Activated naive CD4-positive, alpha-beta T cell treated with anti-CD3 and anti-CD28 coated beads for 36 hours (primary cell): Measurements from ENCODE around the gene OR52I1. TPM values are rescaled to one million over a fixed set of nuclear protein-coding genes. Genes with fewer than 3 reads are reported as not detected.

Experiments
- CTCF ChIA-PET: fragments of 350-600 bp; sonication (Branson Sonifier 250); formaldehyde crosslinking; loops from one replicate; lab custom pipeline; 2021; ENCODE audit warnings: antibody characterized with exemption; lab: Charles Lee
- DNase-seq: peaks from one replicate; pipeline ENCODE4 v3.0.0-alpha.2; 2020
- H3K27ac Mint-ChIP-seq: one replicate; pipeline ENCODE4 v1.8.0; 2021; ENCODE audit warnings: mild to moderate bottlenecking, mixed read lengths
- H3K27me3 Mint-ChIP-seq: one replicate; pipeline ENCODE4 v1.8.0; 2021; ENCODE audit warnings: low read depth, mixed read lengths
- H3K36me3 Mint-ChIP-seq: one replicate; pipeline ENCODE4 v1.8.0; 2021; ENCODE audit warnings: low read depth, mixed read lengths
- H3K4me1 Mint-ChIP-seq: one replicate; pipeline ENCODE4 v1.8.0; 2021; ENCODE audit warnings: low read depth, mixed read lengths
- H3K4me3 Mint-ChIP-seq: one replicate; pipeline ENCODE4 v1.8.0; 2021; ENCODE audit warnings: mild to moderate bottlenecking, moderate library complexity, mixed read lengths
- H3K9me3 Mint-ChIP-seq: one replicate; pipeline ENCODE4 v1.8.0; 2021; ENCODE audit warnings: mixed read lengths
- intact Hi-C: fragments of 100-400 bp; cut with micrococcal nuclease; formaldehyde crosslinking; loops from one replicate; pipeline ENCODE4 v1.15.1; 2023
- total RNA-seq, 2 experiments: library from RNA; stranded (reverse); gene quantifications; one replicate each; pipeline ENCODE4 v1.2.3, GENCODE V29; 2021

The OR52I1 gene
- total RNA-seq, 2 experiments from 2014 or later, result not detected

- Mint-ChIP-seq H3K36me3 (no peaks in the 10 kb centered on the region), H3K4me1 (peaks cover 5% of the 10 kb centered on the region), H3K4me3 (no peak overlapping the region), H3K9me3 (no peaks in the 10 kb centered on the region), H3K27me3 (peaks cover 5% of the 10 kb centered on the region), H3K27ac (no peak overlapping the region)
- DNase-seq, result no peak
- CTCF ChIA-PET, result no interaction called here
- intact Hi-C loops, result no loop called here
Observed at GRCh38 chr11:4580124-4580523, 13.7 kb upstream of the OR52I1 start.

GRCh38 chr11:4581443-4581842, 12.4 kb upstream of the OR52I1 start, which contains the start of gene OR52I2:
TSS of gene OR52I2 (plus strand) at chr11:4581743.
- H3K36me3 Mint-ChIP-seq, result no peaks in the 10 kb centered on the region
- CTCF ChIA-PET, result no interaction called here
- no peak within 1 kb of the TSS for H3K4me3 Mint-ChIP-seq
- H3K9me3 Mint-ChIP-seq, result no peaks in the 10 kb centered on the region
- no peak for DNase-seq
- no peak within 1 kb of the TSS for H3K27ac Mint-ChIP-seq
- peaks cover 7% of the 10 kb centered on the region for H3K27me3 Mint-ChIP-seq
- H3K4me1 Mint-ChIP-seq, result no peaks in the 10 kb centered on the region
- intact Hi-C loops, result no loop called here

GRCh38 chr11:4589017-4589416, 4.8 kb upstream of the OR52I1 start:
- no peak overlapping the region for H3K4me3 Mint-ChIP-seq
- H3K27ac Mint-ChIP-seq, result no peak overlapping the region
- DNase-seq, result no peak
- intact Hi-C loops, result no loop called here
- CTCF ChIA-PET, result interaction anchor here (0.9 kb wide), 1 partner anchor 402 kb away, joined by 3 read pairs; no protein-coding TSS in a partner anchor
- no peaks in the 10 kb centered on the region for H3K9me3 Mint-ChIP-seq
- H3K27me3 Mint-ChIP-seq, result peaks cover 6% of the 10 kb centered on the region
- no peaks in the 10 kb centered on the region for H3K36me3 Mint-ChIP-seq
- H3K4me1 Mint-ChIP-seq, result no peaks in the 10 kb centered on the region

- intact Hi-C loops, result loop anchor here (5.0 to 10.0 kb wide), 5 partner anchors 763 to 1810 kb away; partner anchors contain the start of genes APBB1, CNGA4, FHIP1B and OR52N2
Observed at GRCh38 chr11:4605057-4605456, 11.2 kb downstream of the OR52I1 start.

GRCh38 chr11:4606231-4607015, 12.6 kb downstream of the OR52I1 start:
- Mint-ChIP-seq H3K4me3 (peak overlapping the region; percentile 94), H3K27me3 (no peaks in the 10 kb centered on the region)

More at GRCh38 chr11:4605057-4605456, 11.2 kb downstream of the OR52I1 start:
- Mint-ChIP-seq H3K27ac (no peak overlapping the region), H3K4me1 (peaks cover 39% of the 10 kb centered on the region), H3K27me3 (no peaks in the 10 kb centered on the region), H3K36me3 (peaks cover 18% of the 10 kb centered on the region), H3K9me3 (no peaks in the 10 kb centered on the region), H3K4me3 (no peak overlapping the region)
- no peak for DNase-seq
- CTCF ChIA-PET, result no interaction called here

GRCh38 chr11:4607096-4607495, 13.3 kb downstream of the OR52I1 start:
- H3K27ac Mint-ChIP-seq, result peak overlapping the region; percentile 88
- H3K4me3 Mint-ChIP-seq, result peak overlapping the region; percentile 94
- peaks cover 45% of the 10 kb centered on the region for H3K4me1 Mint-ChIP-seq
- peaks cover 3% of the 10 kb centered on the region for H3K36me3 Mint-ChIP-seq
- H3K27me3 Mint-ChIP-seq, result no peaks in the 10 kb centered on the region
- CTCF ChIA-PET, result no interaction called here
- no peaks in the 10 kb centered on the region for H3K9me3 Mint-ChIP-seq
- no peak for DNase-seq
- intact Hi-C loops, result loop anchor here (5.0 to 10.0 kb wide), 5 partner anchors 765 to 1808 kb away; partner anchors contain the start of genes APBB1, CNGA4, FHIP1B and OR52N2

More at GRCh38 chr11:4606231-4607015, 12.6 kb downstream of the OR52I1 start:
- CTCF ChIA-PET, result no interaction called here
- no peak for DNase-seq
- H3K9me3 Mint-ChIP-seq, result no peaks in the 10 kb centered on the region
- H3K36me3 Mint-ChIP-seq, result peaks cover 9% of the 10 kb centered on the region
- peaks cover 45% of the 10 kb centered on the region for H3K4me1 Mint-ChIP-seq
- intact Hi-C loops, result loop anchor here (5.0 to 10.0 kb wide), 5 partner anchors 764 to 1808 kb away; partner anchors contain the start of genes APBB1, CNGA4, FHIP1B and OR52N2
- H3K27ac Mint-ChIP-seq, result no peak overlapping the region

GRCh38 chr11:4607781-4608666, 14.2 kb downstream of the OR52I1 start, which contains the start of gene TRIM68:
TSS of gene TRIM68 (minus strand) at chr11:4608231. CDS start at chr11:4605504, 2,727 bp downstream.
- peak within 1 kb of the TSS; percentile 88 for H3K27ac Mint-ChIP-seq
- H3K9me3 Mint-ChIP-seq, result no peaks in the 10 kb centered on the region
- intact Hi-C loops, result loop anchor here (1.0 to 10.0 kb wide), 6 partner anchors 215 to 1807 kb away; partner anchors contain the start of genes APBB1, CNGA4, FHIP1B and OR52N2
- DNase-seq, result peak; percentile 97
- no peaks in the 10 kb centered on the region for H3K27me3 Mint-ChIP-seq
- H3K4me1 Mint-ChIP-seq, result peaks cover 45% of the 10 kb centered on the region
- peak within 1 kb of the TSS; percentile 94 for H3K4me3 Mint-ChIP-seq
- H3K36me3 Mint-ChIP-seq, result peaks cover 1% of the 10 kb centered on the region
- CTCF ChIA-PET, result interaction anchor here (0.6 to 1.6 kb wide), 2 partner anchors 19 to 28 kb away, joined by 3 read pairs; no protein-coding TSS in a partner anchor

- peaks cover 40% of the 10 kb centered on the region for H3K4me1 Mint-ChIP-seq
- H3K27me3 Mint-ChIP-seq, result no peaks in the 10 kb centered on the region
- H3K36me3 Mint-ChIP-seq, result no peaks in the 10 kb centered on the region
- intact Hi-C loops, result loop anchor here (2.0 to 5.0 kb wide), 3 partner anchors 118 to 1077 kb away; partner anchors contain the start of genes TRIM22 and TRIM5
- peak overlapping the region; percentile 57 for H3K4me3 Mint-ChIP-seq
- CTCF ChIA-PET, result no interaction called here
- no peaks in the 10 kb centered on the region for H3K9me3 Mint-ChIP-seq
- DNase-seq, result peak; percentile 70
- peak overlapping the region; percentile 73 for H3K27ac Mint-ChIP-seq
Observed at GRCh38 chr11:4610258-4610935, 16.6 kb downstream of the OR52I1 start.

- no peak overlapping the region for H3K27ac Mint-ChIP-seq
- no peaks in the 10 kb centered on the region for H3K27me3 Mint-ChIP-seq
- no peak overlapping the region for H3K4me3 Mint-ChIP-seq
- no peak for DNase-seq
- H3K36me3 Mint-ChIP-seq, result no peaks in the 10 kb centered on the region
- no peaks in the 10 kb centered on the region for H3K9me3 Mint-ChIP-seq
- CTCF ChIA-PET, result no interaction called here
- intact Hi-C loops, result loop anchor here (2.0 to 5.0 kb wide), 3 partner anchors 119 to 1075 kb away; partner anchors contain the start of genes TRIM22 and TRIM5
- peaks cover 28% of the 10 kb centered on the region for H3K4me1 Mint-ChIP-seq
Observed at GRCh38 chr11:4611986-4612385, 18.1 kb downstream of the OR52I1 start.

- no peak overlapping the region for H3K4me3 Mint-ChIP-seq
- CTCF ChIA-PET, result no interaction called here
- intact Hi-C loops, result no loop called here
- no peak for DNase-seq
- peaks cover 3% of the 10 kb centered on the region for H3K27me3 Mint-ChIP-seq
- no peak overlapping the region for H3K27ac Mint-ChIP-seq
- no peaks in the 10 kb centered on the region for H3K4me1 Mint-ChIP-seq
- H3K36me3 Mint-ChIP-seq, result no peaks in the 10 kb centered on the region
- H3K9me3 Mint-ChIP-seq, result no peaks in the 10 kb centered on the region
Observed at GRCh38 chr11:4615856-4616444, 22.1 kb downstream of the OR52I1 start.

GRCh38 chr11:4619514-4619913, 25.7 kb downstream of the OR52I1 start:
- Mint-ChIP-seq H3K4me1 (no peaks in the 10 kb centered on the region), H3K4me3 (no peak overlapping the region), H3K9me3 (no peaks in the 10 kb centered on the region), H3K27ac (no peak overlapping the region), H3K36me3 (no peaks in the 10 kb centered on the region), H3K27me3 (peaks cover 3% of the 10 kb centered on the region)
- CTCF ChIA-PET, result no interaction called here
- no peak for DNase-seq
- intact Hi-C loops, result no loop called here
